Head of caudate nucleus (tissue), 42 donors: ENCODE measurements around the gene ARL2.

Experiments
- DNase-seq, 42 donors: peaks; one replicate each; pipeline versions ENCODE4 v3.0.0 to v3.0.0-alpha.2; 2020 to 2021; ENCODE audit warnings: mixed read lengths in 7 of 42
- intact Hi-C: fragments of 100-400 bp; cut with DNase I; formaldehyde crosslinking; loops from one replicate; pipeline ENCODE4 v1.15.0; 2022

The ARL2 gene

DNA sequence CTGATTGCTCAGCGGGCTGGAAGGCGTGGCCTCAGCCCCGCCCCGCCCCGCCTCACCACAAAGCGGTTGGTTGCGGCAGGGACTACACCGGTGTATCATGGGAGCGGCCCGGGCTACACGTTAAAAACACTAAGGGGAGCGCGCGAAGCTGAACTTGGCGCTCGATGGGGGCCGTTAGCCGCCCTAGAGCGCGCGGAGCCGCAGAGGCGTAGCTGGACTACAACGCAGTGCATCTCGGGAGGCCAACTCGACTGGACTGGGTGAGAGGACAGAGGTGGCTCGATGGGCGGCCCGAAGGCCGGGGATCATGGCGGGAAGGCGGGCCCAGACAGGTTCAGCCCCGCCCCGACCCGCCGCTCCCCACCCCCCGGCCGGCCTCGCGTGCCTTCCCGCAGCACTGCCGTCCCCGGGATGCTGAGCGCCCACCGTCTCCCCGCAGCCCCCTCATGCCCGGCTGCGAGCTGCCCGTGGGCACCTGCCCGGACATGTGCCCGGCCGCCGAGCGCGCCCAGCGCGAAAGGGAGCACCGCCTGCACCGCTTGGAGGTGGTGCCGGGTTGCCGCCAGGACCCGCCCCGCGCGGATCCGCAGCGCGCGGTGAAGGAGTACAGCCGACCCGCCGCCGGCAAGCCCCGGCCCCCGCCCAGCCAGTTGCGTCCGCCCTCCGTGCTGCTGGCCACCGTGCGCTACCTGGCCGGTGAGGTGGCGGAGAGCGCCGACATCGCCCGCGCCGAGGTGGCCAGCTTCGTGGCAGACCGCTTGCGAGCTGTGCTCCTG lies 27.1 kb downstream of the ARL2 start, which contains the start of gene SAC3D1:
Gene SAC3D1, plus strand, starts transcription at position 364 of the 776 bp plus-strand sequence. Its CDS starts 83 bp downstream, at position 447.
- intact Hi-C loops, result no loop called here
- DNase-seq, result peak; percentile 72 to 96 (median 91)

DNA sequence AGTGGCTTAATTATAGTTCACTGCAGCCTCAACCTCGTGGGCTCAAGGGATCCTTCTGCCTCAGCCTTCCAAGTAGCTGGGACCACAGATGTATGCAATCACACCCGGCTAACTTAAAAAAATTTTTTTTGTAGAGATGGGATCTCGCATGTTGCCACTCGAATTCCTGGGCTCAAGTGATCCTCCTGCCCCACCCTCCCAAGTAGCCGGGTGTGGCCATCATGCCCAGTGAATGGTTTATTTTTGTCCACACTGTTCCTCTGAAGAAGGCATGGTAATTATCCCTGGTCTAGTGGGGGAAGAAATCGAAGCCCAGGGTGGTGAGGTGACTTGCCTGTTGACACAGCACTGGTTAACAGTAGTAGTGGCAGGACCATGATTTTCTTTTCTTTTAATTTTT lies 28.9 kb downstream of the ARL2 start:
- intact Hi-C loops, result no loop called here
- DNase-seq, result no peak

DNA sequence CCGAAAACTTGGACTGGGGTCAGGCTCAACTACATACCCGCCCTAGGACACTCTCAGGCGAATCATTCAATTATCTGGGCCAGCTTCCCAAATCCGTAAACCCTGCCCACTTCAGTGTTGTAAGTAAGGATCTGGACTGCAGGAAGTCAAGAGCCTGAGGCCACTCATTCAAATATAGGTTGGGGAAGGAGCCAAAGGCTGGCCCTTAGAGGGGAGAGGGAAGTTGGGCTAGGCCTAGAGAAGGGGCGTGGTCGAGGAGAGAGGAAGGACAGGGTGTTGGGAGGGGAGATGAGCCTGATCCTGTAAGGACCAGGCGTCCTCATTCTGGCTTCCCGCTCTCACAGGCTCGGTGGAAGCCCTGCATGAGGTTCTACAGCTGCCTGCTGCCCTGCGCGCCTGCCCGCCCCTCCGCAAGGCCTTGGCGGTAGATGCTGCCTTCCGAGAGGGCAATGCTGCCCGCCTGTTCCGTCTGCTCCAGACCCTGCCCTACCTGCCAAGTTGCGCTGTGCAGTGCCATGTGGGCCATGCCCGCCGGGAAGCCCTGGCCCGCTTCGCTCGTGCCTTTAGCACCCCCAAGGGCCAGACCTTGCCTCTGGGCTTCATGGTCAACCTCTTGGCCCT lies 30.0 kb downstream of the ARL2 start:
- intact Hi-C loops, result no loop called here
- DNase-seq, result peak in 27 of 42 donors; percentile 6 to 54 (median 25)

GRCh38 chr11:65045061-65045460 lies 31.1 kb downstream of the ARL2 start:
- intact Hi-C loops, result no loop called here
- DNase-seq, result no peak

GRCh38 chr11:65045728-65046127 lies 31.8 kb downstream of the ARL2 start:
- intact Hi-C loops, result no loop called here
- DNase-seq, result no peak

- intact Hi-C loops, result no loop called here
- no peak for DNase-seq
These were observed 33.8 kb downstream of the ARL2 start for GRCh38 chr11:65047581-65048422.

DNA sequence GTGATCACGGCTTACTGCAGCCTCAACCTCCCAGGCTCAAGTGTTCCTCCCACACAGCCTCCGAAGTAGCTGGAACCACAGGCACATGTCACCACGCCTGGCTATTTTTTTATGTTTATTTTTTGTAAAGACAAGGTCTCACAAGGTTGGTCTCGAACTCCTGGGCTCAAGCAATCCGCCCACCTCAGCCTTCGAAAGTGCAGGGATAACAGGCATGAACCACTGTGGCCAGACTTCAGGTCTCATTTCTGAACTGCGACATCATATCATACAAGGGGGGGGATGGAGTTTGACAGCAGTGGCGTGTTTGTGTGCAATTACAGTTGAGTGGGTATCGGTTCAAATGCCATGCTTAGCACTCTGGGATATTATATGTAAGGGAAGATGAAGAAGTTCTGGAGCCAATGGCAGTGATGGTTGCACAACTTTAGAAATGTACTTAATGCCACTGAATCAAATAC lies 37.5 kb downstream of the ARL2 start:
- intact Hi-C loops, result no loop called here
- DNase-seq, result no peak

DNA sequence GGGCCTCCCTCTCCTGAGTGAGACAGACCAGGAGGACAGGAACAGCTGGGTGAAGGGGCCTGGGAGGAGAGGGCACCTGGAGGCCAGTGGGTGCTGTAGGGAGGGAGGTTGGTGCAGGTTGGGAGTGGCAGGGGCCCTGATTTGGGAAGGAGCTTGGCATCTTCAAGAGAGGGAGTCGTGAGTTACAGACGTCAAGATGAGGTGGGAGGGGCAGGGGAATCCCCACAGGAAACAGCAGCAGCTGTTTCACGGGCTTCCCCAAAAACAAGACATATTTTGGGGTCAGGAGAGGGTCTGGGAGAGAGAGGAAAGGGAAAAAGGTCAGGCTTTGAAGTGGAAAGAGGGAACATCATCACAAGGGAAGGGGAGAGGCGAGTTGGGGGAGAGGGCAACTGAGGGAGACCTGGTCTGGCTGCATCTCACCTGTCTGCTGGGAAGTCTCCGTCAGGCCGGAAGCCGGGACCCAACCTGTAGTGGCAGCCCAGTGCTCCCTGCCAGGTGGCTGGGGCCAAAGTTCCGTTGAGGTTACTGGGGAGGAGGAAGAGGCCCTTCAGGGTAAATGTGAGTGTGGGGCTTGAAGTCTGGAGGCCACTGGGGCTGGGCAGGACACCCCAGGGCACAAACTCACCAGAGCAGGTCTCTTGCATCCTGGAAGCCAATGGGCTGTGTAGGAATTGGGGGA lies 40.0 kb downstream of the ARL2 start:
- intact Hi-C loops, result no loop called here
- DNase-seq, result no peak

- DNase-seq, result no peak
- intact Hi-C loops, result no loop called here
These were observed 41.6 kb downstream of the ARL2 start for GRCh38 chr11:65055538-65055937.

DNA sequence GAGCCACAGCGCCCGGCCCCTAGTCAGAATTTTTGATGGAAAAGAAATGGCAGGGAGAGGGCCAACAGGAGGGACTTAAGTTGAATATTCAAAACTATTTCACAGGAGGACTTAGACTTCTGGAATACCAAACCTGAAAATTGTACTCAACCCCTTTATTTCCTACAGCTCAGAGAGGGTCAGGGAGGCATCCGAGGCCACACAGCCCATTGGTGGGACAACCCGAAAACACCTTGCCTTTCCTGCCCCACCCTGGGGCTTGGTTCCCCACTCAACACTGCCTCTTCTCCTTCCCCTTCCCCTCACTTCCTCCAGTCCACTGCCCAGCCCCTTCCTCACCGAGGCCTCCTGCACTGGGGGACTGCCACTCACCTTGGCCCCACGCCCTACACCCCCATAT lies 43.0 kb downstream of the ARL2 start:
- intact Hi-C loops, result no loop called here
- no peak for DNase-seq

DNA sequence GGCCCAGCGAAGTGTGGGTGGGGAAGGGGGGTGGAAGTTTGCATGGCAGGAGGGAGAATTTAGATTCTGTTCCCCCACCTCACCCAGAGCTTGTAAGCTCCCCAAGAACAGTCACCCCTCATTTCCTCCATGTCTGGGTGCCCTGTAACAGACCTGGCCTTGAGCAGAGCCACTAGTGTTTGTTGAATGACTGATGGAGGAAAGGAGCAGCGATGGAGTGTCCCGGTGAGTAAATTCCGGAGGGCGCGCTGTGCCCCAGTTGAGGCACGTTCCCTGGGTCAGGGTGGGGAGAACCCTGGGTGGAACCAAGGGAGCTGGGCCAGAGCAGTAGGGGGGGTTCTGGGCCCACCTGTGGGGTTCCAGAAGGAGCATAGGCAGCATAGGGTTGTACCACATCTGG lies 43.6 kb downstream of the ARL2 start:
- DNase-seq, result no peak
- intact Hi-C loops, result no loop called here

DNA sequence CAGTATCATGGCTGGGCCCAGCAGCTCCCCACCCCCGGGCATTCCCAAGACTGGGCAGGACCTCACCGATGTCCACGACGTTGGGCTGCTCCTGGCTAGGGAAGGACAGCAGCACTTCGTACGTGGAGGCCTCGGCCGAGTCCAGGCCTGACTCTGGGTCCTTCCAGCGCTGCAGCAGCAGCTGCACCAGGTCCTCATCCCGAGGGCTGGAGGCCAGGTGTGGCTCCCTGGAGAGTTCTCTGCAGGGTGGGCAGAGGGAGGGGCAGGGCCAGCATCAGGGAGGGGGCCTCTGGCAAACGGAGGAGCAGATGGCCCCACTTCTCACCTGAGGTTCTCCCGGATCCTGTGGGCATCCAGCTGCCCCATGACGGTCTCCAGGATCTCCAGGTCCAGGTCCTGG lies 44.1 kb downstream of the ARL2 start:
- intact Hi-C loops, result no loop called here
- DNase-seq, result no peak

- intact Hi-C loops, result no loop called here
- DNase-seq, result no peak
These were observed 44.6 kb downstream of the ARL2 start, which contains the start of gene NAALADL1 for GRCh38 chr11:65058419-65059054. Gene NAALADL1 (minus strand): TSS chr11:65058553. CDS start chr11:65058521, 32 bp downstream.

- no peak for DNase-seq
- intact Hi-C loops, result no loop called here
These were observed 45.6 kb downstream of the ARL2 start for GRCh38 chr11:65059523-65059922.

- no peak for DNase-seq
- intact Hi-C loops, result no loop called here
These were observed 46.2 kb downstream of the ARL2 start for GRCh38 chr11:65059959-65060824.

DNA sequence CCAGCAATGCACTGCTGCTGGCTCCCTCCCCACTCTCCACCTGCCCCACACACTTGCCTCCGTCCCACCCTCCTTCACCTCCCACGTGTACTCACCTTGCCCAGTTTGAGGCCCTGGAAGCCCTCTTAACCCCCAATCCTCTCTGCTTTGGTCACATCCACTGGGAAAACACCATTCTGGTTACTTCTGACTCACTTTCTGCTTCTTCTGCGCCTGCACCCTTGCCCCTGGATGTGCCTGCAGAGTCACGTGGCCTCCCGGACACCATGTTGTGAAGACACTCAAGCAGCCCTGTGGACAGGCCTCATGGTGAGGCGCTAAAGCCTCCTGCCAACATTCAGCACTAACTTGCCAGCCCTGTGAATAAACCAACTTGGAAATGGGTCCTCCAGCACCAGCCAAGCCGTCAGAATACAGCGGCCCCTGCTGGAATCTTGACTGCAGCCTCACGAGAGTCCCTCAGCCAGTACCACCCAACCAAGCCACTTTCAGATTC lies 47.0 kb downstream of the ARL2 start:
- intact Hi-C loops, result no loop called here
- no peak for DNase-seq

GRCh38 chr11:65063532-65063931 lies 49.6 kb downstream of the ARL2 start:
- intact Hi-C loops, result no loop called here
- DNase-seq, result no peak

DNA sequence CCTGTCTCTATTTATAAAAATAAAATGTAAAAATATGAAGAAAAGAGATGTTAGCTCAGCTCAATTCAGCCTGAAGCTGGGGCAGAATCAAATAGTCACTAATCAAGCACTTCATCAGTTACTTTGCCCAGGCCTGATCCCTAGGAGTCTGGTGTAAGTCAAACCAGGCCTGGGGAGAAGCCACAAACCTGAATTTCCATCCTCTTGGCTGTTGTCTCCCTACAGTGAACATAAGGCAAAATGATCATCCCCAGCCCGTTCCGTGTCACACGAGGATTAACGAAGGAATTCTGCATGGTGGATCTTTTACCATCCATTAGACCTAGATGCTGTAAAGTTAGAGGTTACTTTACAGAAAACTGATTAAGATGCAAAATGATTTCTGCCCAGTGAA lies 50.9 kb downstream of the ARL2 start:
- DNase-seq, result no peak
- intact Hi-C loops, result no loop called here
